Activated B cell treated with CpG ODN at 0.5 μM for 24 hours (primary cell): ENCODE results near the gene MECR. TPM values are rescaled to one million over a fixed set of nuclear protein-coding genes. Genes with fewer than 3 reads are reported as not detected.

Experiments
- ATAC-seq: fragments of 200-7000 bp; cut with Tn5 transposase; one replicate; pipeline ENCODE4 v1.10.0; 2021; ENCODE audit warnings: low read depth, mild to moderate bottlenecking, moderate library complexity
- CTCF ChIA-PET: fragments of 350-600 bp; sonication (Branson Sonifier 250); formaldehyde crosslinking; loops from one replicate; lab custom pipeline; 2021; ENCODE audit warnings: antibody characterized with exemption; lab: Charles Lee
- POLR2A ChIA-PET: fragments of 350-600 bp; sonication (Branson Sonifier 250); formaldehyde crosslinking; loops from one replicate; lab custom pipeline; 2021; ENCODE audit warnings: antibody characterized with exemption; lab: Charles Lee
- DNase-seq: peaks from one replicate; pipeline ENCODE4 v3.0.0; 2022
- H3K27ac Mint-ChIP-seq: one replicate; pipeline ENCODE4 v1.8.0; 2020; ENCODE audit warnings: mixed read lengths
- H3K27me3 Mint-ChIP-seq: one replicate; pipeline ENCODE4 v1.8.0; 2021; ENCODE audit warnings: mixed read lengths
- H3K36me3 Mint-ChIP-seq: one replicate; pipeline ENCODE4 v1.8.0; 2021; ENCODE audit warnings: low read depth, mixed read lengths
- H3K4me1 Mint-ChIP-seq: one replicate; pipeline ENCODE4 v1.8.0; 2021; ENCODE audit warnings: mixed read lengths
- H3K4me3 Mint-ChIP-seq: one replicate; pipeline ENCODE4 v1.8.0; 2020; ENCODE audit warnings: mild to moderate bottlenecking, mixed read lengths
- H3K9me3 Mint-ChIP-seq: one replicate; pipeline ENCODE4 v1.8.0; 2020; ENCODE audit warnings: mixed read lengths
- CTCF ChIP-seq: fragments of 200-600 bp; IDR thresholded peaks from one replicate; pipeline ENCODE4 v1.8.0; 2022; ENCODE audit warnings: antibody characterized with exemption, mild to moderate bottlenecking
- intact Hi-C: fragments of 100-400 bp; cut with micrococcal nuclease; formaldehyde crosslinking; loops from one replicate; pipeline ENCODE4 v1.15.1; 2024
- total RNA-seq: library from RNA; stranded (reverse); gene quantifications from 2 replicates; pipeline ENCODE4 v1.2.3, GENCODE V29; 2022

MECR gene
- total RNA-seq, 1 donor from 2014 or later, result 18.7 TPM

GRCh38 chr1:29221296-29221695 lies 9.4 kb downstream of the MECR start:
- CTCF ChIA-PET, result interaction anchor here (1.3 kb wide), 1 partner anchor 1159 kb away, joined by 4 read pairs; no protein-coding TSS in a partner anchor
- intact Hi-C loops, result no loop called here

GRCh38 chr1:29218223-29218622 lies 12.5 kb downstream of the MECR start:
- Mint-ChIP-seq H3K4me1 (no peaks in the 10 kb centered on the region), H3K27ac (no peak overlapping the region), H3K9me3 (no peaks in the 10 kb centered on the region), H3K36me3 (peaks cover 36% of the 10 kb centered on the region), H3K27me3 (no peaks in the 10 kb centered on the region), H3K4me3 (no peak overlapping the region)
- ChIA-PET CTCF (no interaction called here), POLR2A (no interaction called here)
- ATAC-seq (no peak), DNase-seq (no peak)
- no peak for TF ChIP-seq CTCF
- intact Hi-C loops, result no loop called here

More at GRCh38 chr1:29221296-29221695, 9.4 kb downstream of the MECR start:
- TF ChIP-seq CTCF, result no peak
- Mint-ChIP-seq H3K4me1 (no peaks in the 10 kb centered on the region), H3K27me3 (no peaks in the 10 kb centered on the region), H3K4me3 (no peak overlapping the region), H3K27ac (no peak overlapping the region), H3K9me3 (no peaks in the 10 kb centered on the region), H3K36me3 (peaks cover 27% of the 10 kb centered on the region)
- no peak for DNase-seq
- no peak for ATAC-seq
- POLR2A ChIA-PET, result interaction anchor here (1.8 kb wide), 1 partner anchor 10 kb away, joined by 5 read pairs; the partner anchor contains the start of gene MECR

- no peak for TF ChIP-seq CTCF
- H3K4me3 Mint-ChIP-seq, result no peak overlapping the region
- H3K9me3 Mint-ChIP-seq, result no peaks in the 10 kb centered on the region
- ATAC-seq (no peak), DNase-seq (no peak)
- intact Hi-C loops, result no loop called here
- peaks cover 36% of the 10 kb centered on the region for H3K36me3 Mint-ChIP-seq
- no peaks in the 10 kb centered on the region for H3K27me3 Mint-ChIP-seq
- CTCF ChIA-PET, result no interaction called here
- no peak overlapping the region for H3K27ac Mint-ChIP-seq
- no peaks in the 10 kb centered on the region for H3K4me1 Mint-ChIP-seq
- POLR2A ChIA-PET, result interaction anchor here (0.6 kb wide), 1 partner anchor 351 kb away, joined by 4 read pairs; no protein-coding TSS in a partner anchor
Observed at GRCh38 chr1:29217633-29218032, 13.1 kb downstream of the MECR start.

GRCh38 chr1:29213055-29213454 lies 17.7 kb downstream of the MECR start:
- TF ChIP-seq CTCF, result no peak
- CTCF ChIA-PET, result no interaction called here
- Mint-ChIP-seq H3K4me1 (peaks cover 14% of the 10 kb centered on the region), H3K36me3 (peaks cover 34% of the 10 kb centered on the region), H3K9me3 (no peaks in the 10 kb centered on the region), H3K4me3 (no peak overlapping the region), H3K27me3 (no peaks in the 10 kb centered on the region), H3K27ac (no peak overlapping the region)
- POLR2A ChIA-PET, result no interaction called here
- ATAC-seq (no peak), DNase-seq (no peak)
- intact Hi-C loops, result no loop called here

GRCh38 chr1:29211086-29212030 lies 19.4 kb downstream of the MECR start:
- Mint-ChIP-seq H3K9me3 (no peaks in the 10 kb centered on the region), H3K27me3 (no peaks in the 10 kb centered on the region), H3K36me3 (peaks cover 36% of the 10 kb centered on the region), H3K4me1 (peaks cover 14% of the 10 kb centered on the region), H3K27ac (peak overlapping the region; percentile 9), H3K4me3 (no peak overlapping the region)
- ChIA-PET CTCF (no interaction called here), POLR2A (no interaction called here)
- ATAC-seq, result peak; percentile 14
- DNase-seq, result no peak
- no peak for TF ChIP-seq CTCF
- intact Hi-C loops, result no loop called here
